A673 (cell line): ENCODE measurements around the gene ZNF100. TPM values are rescaled to one million over a fixed set of nuclear protein-coding genes. Genes with fewer than 3 reads are reported as not detected.

Experiments used
- BruUV-seq: library from RNA; stranded (reverse); fragments of 400-500 nt; replicated peaks from 2 replicates; lab custom pipeline; 2021; lab: Mats Ljungman, UMichigan
- CTCF ChIA-PET: fragments of 300-600 bp; sonication (Branson Sonifier 250); formaldehyde crosslinking; loops from one replicate; lab custom pipeline; 2022; ENCODE audit warnings: antibody characterized with exemption; lab: Charles Lee
- POLR2A ChIA-PET: fragments of 300-600 bp; sonication (Branson Sonifier 250); formaldehyde crosslinking; loops from one replicate; lab custom pipeline; 2022; ENCODE audit warnings: antibody characterized with exemption; ENCODE audit not compliant: low non-redundant PET; lab: Charles Lee
- DNase-seq: peaks from one replicate; pipeline ENCODE4 v3.0.0-alpha.2; 2015; ENCODE audit warnings: low spot score
- H3K27ac ChIP-seq: fragments of 200-600 bp; sonication (generic); 2 replicates; pipeline ENCODE4 v1.5.1; 2016; ENCODE audit warnings: mixed run types, low read depth, mild to moderate bottlenecking, mixed read lengths, antibody characterized with exemption, low read length; ENCODE audit not compliant: poor library complexity, severe bottlenecking
- H3K27me3 ChIP-seq: fragments of 200-600 bp; sonication (generic); replicated peaks from 2 replicates; pipeline ENCODE4 v1.6.1; 2017; ENCODE audit warnings: mixed run types, low read depth, mild to moderate bottlenecking, mixed read lengths, antibody characterized with exemption, low read length; ENCODE audit not compliant: insufficient read depth, poor library complexity
- H3K36me3 ChIP-seq: fragments of 200-600 bp; sonication (generic); 2 replicates; pipeline ENCODE4 v1.6.1; 2016; ENCODE audit warnings: mixed run types, mild to moderate bottlenecking, mixed read lengths, antibody characterized with exemption, low read length; ENCODE audit not compliant: insufficient read depth, poor library complexity, severe bottlenecking
- H3K4me1 ChIP-seq: fragments of 200-600 bp; sonication (generic); 2 replicates; pipeline ENCODE4 v1.6.1; 2017; ENCODE audit warnings: mixed run types, mild to moderate bottlenecking, mixed read lengths, antibody characterized with exemption, low read length; ENCODE audit not compliant: insufficient read depth, poor library complexity, severe bottlenecking
- H3K4me3 ChIP-seq: fragments of 200-600 bp; sonication (generic); 2 replicates; pipeline ENCODE4 v1.5.1; 2016; ENCODE audit warnings: low read depth, mixed run types, mild to moderate bottlenecking, mixed read lengths, low read length; ENCODE audit not compliant: poor library complexity, severe bottlenecking
- H3K9me3 ChIP-seq: fragments of 200-600 bp; sonication (generic); 2 replicates; pipeline ENCODE4 v1.6.1; 2016; ENCODE audit warnings: mixed run types, low read depth, mild to moderate bottlenecking, mixed read lengths, antibody characterized with exemption, low read length; ENCODE audit not compliant: poor library complexity, severe bottlenecking
- CTCF ChIP-seq: fragments of 300-800, 200-600 bp; sonication (generic); conservative IDR thresholded peaks from 2 replicates; pipeline ENCODE4 v1.5.1; 2017; ENCODE audit warnings: low read depth, mild to moderate bottlenecking, antibody characterized with exemption, low read length, moderate library complexity, mixed read lengths
- EZH2 ChIP-seq: fragments of 200-600 bp; sonication (generic); IDR thresholded peaks from 2 replicates; pipeline ENCODE4 v1.6.1; 2017; ENCODE audit warnings: borderline replicate concordance, low read depth, mild to moderate bottlenecking, mixed read lengths, antibody characterized with exemption, low read length; ENCODE audit not compliant: poor library complexity, severe bottlenecking
- intact Hi-C: fragments of 100-400 bp; cut with micrococcal nuclease; formaldehyde crosslinking; loops from one replicate; pipeline ENCODE4 v1.10.0; 2022; ENCODE audit not compliant: unreplicated experiment
- total RNA-seq: library from RNA; stranded (reverse); gene quantifications from 2 replicates; pipeline ENCODE4 v1.2.3, GENCODE V29; 2021

ZNF100 gene
- total RNA-seq, 1 experiment from 2014 or later, result 19.2 TPM

GRCh38 chr19:21704320-21704719 lies 63.1 kb downstream of the ZNF100 start:
- Histone ChIP-seq H3K9me3 (peaks cover 7% of the 10 kb centered on the region), H3K27me3 (no peaks in the 10 kb centered on the region), H3K27ac (no peak overlapping the region), H3K36me3 (no peaks in the 10 kb centered on the region), H3K4me3 (no peak overlapping the region), H3K4me1 (no peaks in the 10 kb centered on the region)
- no TSS peak for BruUV-seq
- intact Hi-C loops, result no loop called here
- ChIA-PET POLR2A (no interaction called here), CTCF (interaction anchor here (0.6 kb wide), 1 partner anchor 19 kb away, joined by 3 read pairs; no protein-coding TSS in a partner anchor)
- no peak for DNase-seq
- no peak for TF ChIP-seq EZH2
- no peak for TF ChIP-seq CTCF

- Histone ChIP-seq H3K4me1 (no peaks in the 10 kb centered on the region), H3K36me3 (no peaks in the 10 kb centered on the region), H3K4me3 (no peak overlapping the region), H3K9me3 (peaks cover 9% of the 10 kb centered on the region), H3K27me3 (no peaks in the 10 kb centered on the region), H3K27ac (no peak overlapping the region)
- no peak for DNase-seq
- TF ChIP-seq EZH2 (no peak), CTCF (no peak)
- POLR2A ChIA-PET, result no interaction called here
- BruUV-seq, result no TSS peak
- intact Hi-C loops, result no loop called here
- CTCF ChIA-PET, result no interaction called here
Observed at GRCh38 chr19:21699197-21699596, 68.2 kb downstream of the ZNF100 start.

GRCh38 chr19:21698215-21698614 lies 69.2 kb downstream of the ZNF100 start:
- TF ChIP-seq EZH2, result no peak
- TF ChIP-seq CTCF, result peak; percentile 45; the same call in 1 of the 2 replicates
- no peaks in the 10 kb centered on the region for H3K4me1 ChIP-seq
- peaks cover 19% of the 10 kb centered on the region for H3K9me3 ChIP-seq
- BruUV-seq, result no TSS peak
- intact Hi-C loops, result no loop called here
- no peak overlapping the region for H3K4me3 ChIP-seq
- no peak overlapping the region for H3K27ac ChIP-seq
- H3K36me3 ChIP-seq, result no peaks in the 10 kb centered on the region
- DNase-seq, result peak; percentile 13
- ChIA-PET POLR2A (no interaction called here), CTCF (no interaction called here)
- no peaks in the 10 kb centered on the region for H3K27me3 ChIP-seq
